Upper lobe of left lung (tissue), 6 donors: ENCODE measurements around the gene TFG. TPM values are rescaled to one million over a fixed set of nuclear protein-coding genes. Genes with fewer than 3 reads are reported as not detected.

Source experiments
- ATAC-seq, 2 donors: fragments of 200-7000 bp; cut with Tn5 transposase; one replicate each; pipeline ENCODE4 v1.9.1; 2022; ENCODE audit warnings: mild to moderate bottlenecking in 2 of 2, moderate library complexity in 2 of 2; ENCODE audit not compliant: low FRiP score in 2 of 2
- DNase-seq, 2 donors: peaks; one replicate each; pipeline ENCODE4 v3.0.0-alpha.2; 2019 to 2020
- H3K27ac ChIP-seq, 4 donors: fragments of 200-600 bp; sonication (generic); one replicate each; pipeline ENCODE4 v1.5.1; 2016 to 2019
- H3K27me3 ChIP-seq, 4 donors: fragments of 200-600 bp; sonication (generic); one replicate each; pipeline ENCODE4 v1.5.1; 2017 to 2019
- H3K36me3 ChIP-seq, 4 donors: fragments of 200-600 bp; sonication (generic); one replicate each; pipeline ENCODE4 v1.5.1; 2016 to 2019
- H3K4me1 ChIP-seq, 4 donors: fragments of 200-600 bp; sonication (generic); one replicate each; pipeline ENCODE4 v1.5.1; 2018 to 2019
- H3K4me3 ChIP-seq, 4 donors: fragments of 200-600 bp; sonication (generic); one replicate each; pipeline ENCODE4 v1.5.1; 2017 to 2019; ENCODE audit warnings: mild to moderate bottlenecking in 2 of 4, moderate library complexity in 1 of 4
- H3K9me3 ChIP-seq, 4 donors: fragments of 200-600 bp; sonication (generic); one replicate each; pipeline ENCODE4 v1.5.1; 2018 to 2019
- EP300 ChIP-seq, 4 donors: sonication (generic); formaldehyde crosslinking; IDR thresholded peaks; one replicate each; pipeline ENCODE4 v1.5.1; 2017; ENCODE audit warnings: antibody characterized with exemption in 4 of 4, control low read depth in 2 of 4
- POLR2A ChIP-seq, 4 donors: fragments of 450-650 bp; IDR thresholded peaks; one replicate each; pipeline ENCODE4 v1.5.1; 2016 to 2017; ENCODE audit warnings: antibody characterized with exemption in 4 of 4, mild to moderate bottlenecking in 2 of 4
- POLR2AphosphoS5 ChIP-seq, 2 donors: sonication (generic); formaldehyde crosslinking; IDR thresholded peaks; one replicate each; pipeline ENCODE4 v1.5.1; 2017; ENCODE audit warnings: antibody characterized with exemption in 2 of 2
- WGBS, 2 donors: methylation state at CpG; one replicate each; pipeline ENCODE4 v1.1.5; 2017 to 2018; 5-methylcytosine and 5-hydroxymethylcytosine counted together
- total RNA-seq, 6 donors: library from RNA; depleted of rRNA in 4 of 6; stranded (reverse); fragments of >200 nt in 4 of 6; gene quantifications; one replicate each; pipeline versions ENCODE4 v1.1.0 to v1.2.1, GENCODE V29; 2016 to 2021
- TF ChIP-seq, protein P1 (sequence below), 6 experiments: fragments of 450-650 bp in 4 of 6; fragments of 200-600 bp in 2 of 6; sonication (generic) in 2 of 6; IDR thresholded peaks; one replicate each; pipeline ENCODE4 v1.5.1; 2016 to 2019; ENCODE audit warnings: antibody characterized with exemption in 6 of 6
- donor health status: DM: no; HTN: no; CAD: no; lungs with moderate emphysema.
- donor health status: DM: no; HTN: yes; CAD: no; lungs with severe emphysema.

Gene TFG
- total RNA-seq, 6 donors from 2014 or later, result 29.6 to 87.4 (median 55.9) TPM

DNA sequence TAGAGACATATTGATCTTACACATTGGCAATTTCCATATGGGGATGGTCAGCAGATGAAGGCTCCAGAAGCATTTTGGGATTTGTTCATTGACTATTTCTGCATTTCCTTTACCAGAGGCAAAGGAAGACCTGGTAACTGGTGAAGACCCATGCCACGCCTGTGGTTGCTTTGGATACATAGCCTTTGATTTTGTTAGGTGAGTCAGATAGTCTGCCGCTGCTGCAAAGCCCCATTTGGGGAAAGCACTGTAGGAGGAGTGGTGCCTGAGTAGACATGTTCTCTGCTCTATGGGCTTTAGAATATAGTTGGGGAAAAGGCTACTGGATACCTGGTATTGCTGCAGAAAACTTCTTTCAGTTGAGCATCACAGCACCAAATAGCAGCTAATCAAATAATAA, 56.8 kb downstream of the TFG start:
- no peaks in the 10 kb centered on the region for H3K36me3 ChIP-seq
- H3K9me3 ChIP-seq, result no peaks in the 10 kb centered on the region
- TF ChIP-seq, protein P1, sequence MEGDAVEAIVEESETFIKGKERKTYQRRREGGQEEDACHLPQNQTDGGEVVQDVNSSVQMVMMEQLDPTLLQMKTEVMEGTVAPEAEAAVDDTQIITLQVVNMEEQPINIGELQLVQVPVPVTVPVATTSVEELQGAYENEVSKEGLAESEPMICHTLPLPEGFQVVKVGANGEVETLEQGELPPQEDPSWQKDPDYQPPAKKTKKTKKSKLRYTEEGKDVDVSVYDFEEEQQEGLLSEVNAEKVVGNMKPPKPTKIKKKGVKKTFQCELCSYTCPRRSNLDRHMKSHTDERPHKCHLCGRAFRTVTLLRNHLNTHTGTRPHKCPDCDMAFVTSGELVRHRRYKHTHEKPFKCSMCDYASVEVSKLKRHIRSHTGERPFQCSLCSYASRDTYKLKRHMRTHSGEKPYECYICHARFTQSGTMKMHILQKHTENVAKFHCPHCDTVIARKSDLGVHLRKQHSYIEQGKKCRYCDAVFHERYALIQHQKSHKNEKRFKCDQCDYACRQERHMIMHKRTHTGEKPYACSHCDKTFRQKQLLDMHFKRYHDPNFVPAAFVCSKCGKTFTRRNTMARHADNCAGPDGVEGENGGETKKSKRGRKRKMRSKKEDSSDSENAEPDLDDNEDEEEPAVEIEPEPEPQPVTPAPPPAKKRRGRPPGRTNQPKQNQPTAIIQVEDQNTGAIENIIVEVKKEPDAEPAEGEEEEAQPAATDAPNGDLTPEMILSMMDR (IDR thresholded peaks at IDR 0.05), result no peak
- TF ChIP-seq POLR2A (IDR thresholded peaks at IDR 0.05) (no peak), EP300 (IDR thresholded peaks at IDR 0.05) (no peak), POLR2AphosphoS5 (IDR thresholded peaks at IDR 0.05) (no peak)
- H3K4me3 ChIP-seq, result no peak overlapping the region
- no peak overlapping the region for H3K27ac ChIP-seq
- DNase-seq, result no peak
- H3K27me3 ChIP-seq, result no peaks in the 10 kb centered on the region
- no peak for ATAC-seq
- no peaks in the 10 kb centered on the region for H3K4me1 ChIP-seq
- WGBS, 2 donors, result 85 to 100% methylated on average over 2 of the region's 2 CpGs

DNA sequence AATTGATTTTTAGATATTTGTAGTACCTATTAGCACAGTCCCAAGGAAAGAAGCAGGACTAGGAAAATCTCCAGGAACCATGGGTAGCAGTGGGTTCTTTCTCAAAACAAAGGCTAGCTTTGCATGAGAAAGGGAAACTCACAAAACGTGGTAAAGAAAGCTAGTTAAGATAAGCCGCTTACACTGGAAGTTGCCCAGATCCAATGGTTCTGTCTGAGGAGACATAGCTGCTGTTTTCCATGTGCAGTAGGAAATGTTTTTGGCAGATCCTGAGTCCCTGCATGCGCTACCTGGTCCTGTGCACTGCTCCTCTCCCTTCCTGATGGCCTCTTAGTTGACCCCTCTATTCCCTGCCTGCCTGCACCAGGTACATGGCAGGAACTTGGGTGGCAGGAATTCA, 60.4 kb downstream of the TFG start:
- Histone ChIP-seq H3K36me3 (no peaks in the 10 kb centered on the region), H3K4me3 (no peak overlapping the region), H3K27me3 (no peaks in the 10 kb centered on the region), H3K9me3 (no peaks in the 10 kb centered on the region), H3K27ac (no peak overlapping the region), H3K4me1 (no peaks in the 10 kb centered on the region)
- no peak for ATAC-seq
- TF ChIP-seq POLR2A (IDR thresholded peaks at IDR 0.05) (no peak), EP300 (IDR thresholded peaks at IDR 0.05) (no peak), POLR2AphosphoS5 (IDR thresholded peaks at IDR 0.05) (no peak)
- TF ChIP-seq, protein P1 (IDR thresholded peaks at IDR 0.05), result no peak
- no peak for DNase-seq
- 85 to 86% methylated on average over 3 of the region's 3 CpGs for WGBS, 2 donors

DNA sequence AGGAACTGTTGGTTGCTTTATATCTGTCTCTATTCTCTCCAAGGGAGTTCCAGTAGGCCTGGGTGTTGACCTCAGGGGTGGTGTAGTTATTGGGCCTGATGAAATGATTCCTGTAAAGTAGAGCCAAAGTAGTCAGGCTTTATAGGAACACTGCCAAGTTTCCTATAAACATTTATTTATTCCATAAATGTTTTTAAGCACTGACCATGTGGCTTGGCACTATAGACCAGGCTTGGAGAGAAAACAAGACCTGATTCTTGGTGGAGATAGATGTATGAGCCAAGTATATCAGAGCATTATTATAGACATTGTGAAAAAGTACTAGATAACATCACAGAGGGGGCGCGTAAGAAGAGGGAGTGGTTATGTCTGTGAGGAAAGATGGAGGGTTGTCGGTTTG, 65.9 kb downstream of the TFG start:
- no peaks in the 10 kb centered on the region for H3K4me1 ChIP-seq
- no peak for ATAC-seq
- H3K9me3 ChIP-seq, result no peaks in the 10 kb centered on the region
- 72 to 75% methylated on average over 3 of the region's 3 CpGs for WGBS, 2 donors
- peaks cover 0 to 3% (median 0%) of the 10 kb centered on the region in 4 donors for H3K36me3 ChIP-seq
- DNase-seq, result no peak
- TF ChIP-seq, protein P1 (IDR thresholded peaks at IDR 0.05), result no peak
- TF ChIP-seq POLR2A (IDR thresholded peaks at IDR 0.05) (no peak), POLR2AphosphoS5 (IDR thresholded peaks at IDR 0.05) (no peak), EP300 (IDR thresholded peaks at IDR 0.05) (no peak)
- H3K27ac ChIP-seq, result no peak overlapping the region
- no peaks in the 10 kb centered on the region for H3K27me3 ChIP-seq
- no peak overlapping the region for H3K4me3 ChIP-seq

- Histone ChIP-seq H3K4me3 (no peak overlapping the region), H3K27me3 (no peaks in the 10 kb centered on the region), H3K4me1 (no peaks in the 10 kb centered on the region), H3K36me3 (peaks cover 0 to 3% (median 0%) of the 10 kb centered on the region in 4 donors), H3K27ac (no peak overlapping the region), H3K9me3 (no peaks in the 10 kb centered on the region)
- DNase-seq (no peak), ATAC-seq (no peak)
- TF ChIP-seq POLR2A (IDR thresholded peaks at IDR 0.05), result no peak
- TF ChIP-seq POLR2AphosphoS5 (IDR thresholded peaks at IDR 0.05), result no peak
- no peak for TF ChIP-seq EP300 (IDR thresholded peaks at IDR 0.05)
- TF ChIP-seq, protein P1 (IDR thresholded peaks at IDR 0.05), result no peak
Observed at GRCh38 chr3:100775669-100776068, 66.4 kb downstream of the TFG start.

DNA sequence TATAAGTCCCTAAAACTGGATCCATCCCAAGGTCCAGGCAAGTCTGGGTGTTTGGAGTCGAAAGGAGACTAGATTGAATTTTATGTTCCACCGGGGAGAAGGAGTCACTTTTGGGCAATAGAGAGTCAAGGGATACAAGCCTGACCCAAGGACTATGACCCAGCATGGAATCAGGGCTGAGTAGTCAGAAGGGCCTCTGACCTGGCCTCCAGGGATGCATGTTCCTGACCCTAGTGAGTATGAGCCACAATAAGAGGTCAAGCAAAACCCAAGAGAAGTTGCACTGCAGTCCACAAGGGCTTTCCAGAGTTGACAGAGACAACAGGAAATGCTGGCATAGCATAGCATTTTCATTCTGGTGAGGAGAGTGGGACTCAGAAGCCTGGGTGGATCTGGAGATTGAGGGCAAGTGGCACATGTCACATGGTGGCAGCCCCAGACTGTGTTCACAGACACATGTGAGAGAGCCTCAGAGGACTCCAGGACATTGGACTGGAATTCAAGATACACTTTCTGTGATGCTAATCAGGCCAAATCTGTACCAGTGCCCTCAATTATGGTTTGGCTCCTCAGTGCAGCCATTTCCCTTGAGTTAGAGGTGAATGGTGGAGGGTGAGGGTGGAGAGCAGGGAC, 66.9 kb downstream of the TFG start:
- Histone ChIP-seq H3K27ac (no peak overlapping the region), H3K4me3 (no peak overlapping the region), H3K9me3 (no peaks in the 10 kb centered on the region), H3K36me3 (peaks cover 0 to 3% (median 0%) of the 10 kb centered on the region in 4 donors), H3K4me1 (no peaks in the 10 kb centered on the region), H3K27me3 (no peaks in the 10 kb centered on the region)
- ATAC-seq (no peak), DNase-seq (no peak)
- TF ChIP-seq POLR2AphosphoS5 (IDR thresholded peaks at IDR 0.05) (no peak), POLR2A (IDR thresholded peaks at IDR 0.05) (no peak), EP300 (IDR thresholded peaks at IDR 0.05) (no peak)
- TF ChIP-seq, protein P1 (IDR thresholded peaks at IDR 0.05), result no peak
- 97 to 100% methylated on average over 2 of the region's 2 CpGs for WGBS, 2 donors
